NCI-H128 (cell line): ENCODE data around the gene ZNF607.

Experiments
- DNase-seq: peaks from one replicate; lab custom pipeline; 2025; ENCODE audit not compliant: unreplicated experiment; lab: John Stamatoyannopoulos, UW

The ZNF607 gene

GRCh38 chr19:37654118-37654517, 65.4 kb downstream of the ZNF607 start:
- DNase-seq = no peak
